Measurements from ENCODE around the gene ITIH4. TPM values are rescaled to one million over a fixed set of nuclear protein-coding genes. Genes with fewer than 3 reads are reported as not detected.

ITIH4 gene
- total and polyA plus RNA-seq, 2 donors (not counting 1 experiment from before 2014, with no cell fraction given) = 21.5 to 38.5 TPM

DNA sequence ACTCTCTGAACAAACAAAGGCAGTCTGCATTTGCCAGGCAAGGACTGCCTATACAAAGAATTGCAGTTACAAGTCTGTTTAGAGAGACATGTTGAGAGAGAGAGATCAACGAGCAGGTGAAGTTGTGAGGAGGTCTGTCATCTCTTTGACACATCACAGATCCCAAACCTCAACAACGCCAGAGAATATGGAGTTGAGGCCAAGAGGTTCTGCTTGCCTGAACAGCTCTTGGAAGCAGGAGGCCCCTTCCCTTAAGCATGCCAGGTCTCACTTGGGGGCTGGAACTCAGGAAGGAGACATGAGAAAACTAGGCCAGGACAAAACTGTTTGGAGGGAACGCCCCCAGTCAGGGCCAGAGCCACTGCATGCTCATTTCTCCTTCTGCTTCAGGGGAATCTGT lies 26.7 kb upstream of the ITIH4 start:
- Mint-ChIP-seq H3K4me3 (no peak overlapping the region), H3K27ac (no peak overlapping the region), H3K27me3 (no peaks in the 10 kb centered on the region), H3K9me3 (ENCODE audit: insufficient read depth) (no peaks in the 10 kb centered on the region), H3K4me1 (no peaks in the 10 kb centered on the region)
- H2AFZ ChIP-seq (ENCODE audit: insufficient read depth, low read depth, low read length, poor library complexity, severe bottlenecking) = no peak overlapping the region
- WGBS (ENCODE audit: insufficient coverage) = no CpG with 5 or more reads among the region's 3 CpGs
- H3K9ac ChIP-seq (ENCODE audit: low read length) = no peak overlapping the region
- no peak overlapping the region for H3K4me2 ChIP-seq (replicated peaks; ENCODE audit: low read depth, low read length, poor library complexity, severe bottlenecking)
- ChIA-PET CTCF (no interaction called here), POLR2A (no interaction called here)
- no peak overlapping the region for H3K27ac ChIP-seq (ENCODE audit: low read length in 2 of 2)
- peaks cover 0 to 9% of the 10 kb centered on the region in 2 experiments for H3K36me3 ChIP-seq (replicated peaks in 1 of 2; ENCODE audit: control extremely low read depth in 1 of 2, control insufficient read depth in 1 of 2, extremely low read depth in 1 of 2, insufficient read depth in 2 of 2, low read length in 1 of 2)
- no peak overlapping the region for H3K4me3 ChIP-seq (ENCODE audit: control extremely low read depth in 1 of 5, extremely low read depth in 1 of 5, insufficient read depth in 1 of 5, low read depth in 2 of 5, low read length in 4 of 5)
- H3K9me3 ChIP-seq (ENCODE audit: control extremely low read depth in 1 of 3, control insufficient read depth in 2 of 3, insufficient read depth in 1 of 3, low read length in 2 of 3) = no peaks in the 10 kb centered on the region
- no peak for TF ChIP-seq EZH2 (IDR thresholded peaks at IDR 0.05; ENCODE audit: borderline replicate concordance, insufficient read depth, low read depth, low read length, poor library complexity, severe bottlenecking)
- TF ChIP-seq, protein P1, sequence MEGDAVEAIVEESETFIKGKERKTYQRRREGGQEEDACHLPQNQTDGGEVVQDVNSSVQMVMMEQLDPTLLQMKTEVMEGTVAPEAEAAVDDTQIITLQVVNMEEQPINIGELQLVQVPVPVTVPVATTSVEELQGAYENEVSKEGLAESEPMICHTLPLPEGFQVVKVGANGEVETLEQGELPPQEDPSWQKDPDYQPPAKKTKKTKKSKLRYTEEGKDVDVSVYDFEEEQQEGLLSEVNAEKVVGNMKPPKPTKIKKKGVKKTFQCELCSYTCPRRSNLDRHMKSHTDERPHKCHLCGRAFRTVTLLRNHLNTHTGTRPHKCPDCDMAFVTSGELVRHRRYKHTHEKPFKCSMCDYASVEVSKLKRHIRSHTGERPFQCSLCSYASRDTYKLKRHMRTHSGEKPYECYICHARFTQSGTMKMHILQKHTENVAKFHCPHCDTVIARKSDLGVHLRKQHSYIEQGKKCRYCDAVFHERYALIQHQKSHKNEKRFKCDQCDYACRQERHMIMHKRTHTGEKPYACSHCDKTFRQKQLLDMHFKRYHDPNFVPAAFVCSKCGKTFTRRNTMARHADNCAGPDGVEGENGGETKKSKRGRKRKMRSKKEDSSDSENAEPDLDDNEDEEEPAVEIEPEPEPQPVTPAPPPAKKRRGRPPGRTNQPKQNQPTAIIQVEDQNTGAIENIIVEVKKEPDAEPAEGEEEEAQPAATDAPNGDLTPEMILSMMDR (IDR thresholded peaks at IDR 0.05) = no peak
- H3K79me2 ChIP-seq (ENCODE audit: control insufficient read depth, insufficient read depth, low read length) = no peaks in the 10 kb centered on the region
- DNase-seq (no peak), ATAC-seq (ENCODE audit: low read depth) (no peak)
- no peaks in the 10 kb centered on the region for H3K27me3 ChIP-seq (replicated peaks in 1 of 4; ENCODE audit: control extremely low read depth in 1 of 4, control insufficient read depth in 3 of 4, insufficient read depth in 4 of 4, low read length in 3 of 4)
- intact Hi-C loops (cut with micrococcal nuclease) = no loop called here
- H3K4me1 ChIP-seq (ENCODE audit: control insufficient read depth in 2 of 2, insufficient read depth in 2 of 2, low read length in 2 of 2) = no peaks in the 10 kb centered on the region
- no peaks in the 10 kb centered on the region for H4K20me1 ChIP-seq (ENCODE audit: control insufficient read depth, insufficient read depth, low read length, poor library complexity, severe bottlenecking)

DNA sequence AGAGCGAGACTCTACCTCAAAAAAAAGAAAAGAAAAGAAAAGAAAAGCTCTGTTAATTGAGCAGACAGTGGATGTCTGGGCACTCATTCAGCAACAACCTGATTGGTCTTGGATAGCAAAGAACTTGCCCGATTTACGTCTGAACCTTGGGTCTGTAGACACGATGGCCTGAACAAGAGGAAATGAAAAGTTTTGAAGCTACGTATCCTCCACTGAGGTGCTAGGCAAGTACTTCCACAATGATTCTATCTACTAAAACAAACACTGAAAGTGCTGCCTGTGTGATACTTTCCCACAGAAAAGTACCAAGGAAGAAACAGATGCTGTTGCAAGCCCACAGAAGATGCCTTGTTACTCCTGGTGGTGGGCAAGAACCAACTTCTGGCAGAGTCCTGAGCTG lies 26.2 kb upstream of the ITIH4 start:
- no peaks in the 10 kb centered on the region for H4K20me1 ChIP-seq (ENCODE audit: control insufficient read depth, insufficient read depth, low read length, poor library complexity, severe bottlenecking)
- POLR2A ChIA-PET = no interaction called here
- no peak overlapping the region for H3K9ac ChIP-seq (ENCODE audit: low read length)
- no peak overlapping the region for H3K27ac ChIP-seq (ENCODE audit: low read length in 2 of 2)
- no peaks in the 10 kb centered on the region for H3K4me1 Mint-ChIP-seq
- no peak for TF ChIP-seq EZH2 (IDR thresholded peaks at IDR 0.05; ENCODE audit: borderline replicate concordance, insufficient read depth, low read depth, low read length, poor library complexity, severe bottlenecking)
- TF ChIP-seq, protein P1 (IDR thresholded peaks at IDR 0.05) = no peak
- no peak overlapping the region for H3K4me3 Mint-ChIP-seq
- no peaks in the 10 kb centered on the region for H3K9me3 Mint-ChIP-seq (ENCODE audit: insufficient read depth)
- no peaks in the 10 kb centered on the region for H3K9me3 ChIP-seq (ENCODE audit: control extremely low read depth in 1 of 3, control insufficient read depth in 2 of 3, insufficient read depth in 1 of 3, low read length in 2 of 3)
- no peak for ATAC-seq (ENCODE audit: low read depth)
- H3K27ac Mint-ChIP-seq = no peak overlapping the region
- no peak overlapping the region for H3K4me3 ChIP-seq (ENCODE audit: control extremely low read depth in 1 of 5, extremely low read depth in 1 of 5, insufficient read depth in 1 of 5, low read depth in 2 of 5, low read length in 4 of 5)
- H3K4me1 ChIP-seq (ENCODE audit: control insufficient read depth in 2 of 2, insufficient read depth in 2 of 2, low read length in 2 of 2) = no peaks in the 10 kb centered on the region
- CTCF ChIA-PET = no interaction called here
- intact Hi-C loops (cut with micrococcal nuclease) = no loop called here
- DNase-seq = no peak
- H3K79me2 ChIP-seq (ENCODE audit: control insufficient read depth, insufficient read depth, low read length) = no peaks in the 10 kb centered on the region
- H2AFZ ChIP-seq (ENCODE audit: insufficient read depth, low read depth, low read length, poor library complexity, severe bottlenecking) = no peak overlapping the region
- H3K27me3 Mint-ChIP-seq = no peaks in the 10 kb centered on the region
- no peak overlapping the region for H3K4me2 ChIP-seq (replicated peaks; ENCODE audit: low read depth, low read length, poor library complexity, severe bottlenecking)
- no peaks in the 10 kb centered on the region for H3K27me3 ChIP-seq (replicated peaks in 1 of 4; ENCODE audit: control extremely low read depth in 1 of 4, control insufficient read depth in 3 of 4, insufficient read depth in 4 of 4, low read length in 3 of 4)
- 87% methylated on average over 3 of the region's 5 CpGs for WGBS (ENCODE audit: insufficient coverage)
- peaks cover 0 to 14% of the 10 kb centered on the region in 2 experiments for H3K36me3 ChIP-seq (replicated peaks in 1 of 2; ENCODE audit: control extremely low read depth in 1 of 2, control insufficient read depth in 1 of 2, extremely low read depth in 1 of 2, insufficient read depth in 2 of 2, low read length in 1 of 2)

Data from B cell (primary cell).